ACHN (cell line): ENCODE data around the gene C1RL.

Source experiments
- DNase-seq: peaks from one replicate; pipeline ENCODE4 v3.0.0-alpha.2; 2015
- in situ Hi-C: cut with HindIII; loops from 2 replicates; pipeline ENCODE4 v1.10.0; 2017; ENCODE audit warnings: low sequenced_read_pairs, low pct_ligation_motif_present, low pct_unique_long_range_greater_than_20kb

Gene C1RL

DNA sequence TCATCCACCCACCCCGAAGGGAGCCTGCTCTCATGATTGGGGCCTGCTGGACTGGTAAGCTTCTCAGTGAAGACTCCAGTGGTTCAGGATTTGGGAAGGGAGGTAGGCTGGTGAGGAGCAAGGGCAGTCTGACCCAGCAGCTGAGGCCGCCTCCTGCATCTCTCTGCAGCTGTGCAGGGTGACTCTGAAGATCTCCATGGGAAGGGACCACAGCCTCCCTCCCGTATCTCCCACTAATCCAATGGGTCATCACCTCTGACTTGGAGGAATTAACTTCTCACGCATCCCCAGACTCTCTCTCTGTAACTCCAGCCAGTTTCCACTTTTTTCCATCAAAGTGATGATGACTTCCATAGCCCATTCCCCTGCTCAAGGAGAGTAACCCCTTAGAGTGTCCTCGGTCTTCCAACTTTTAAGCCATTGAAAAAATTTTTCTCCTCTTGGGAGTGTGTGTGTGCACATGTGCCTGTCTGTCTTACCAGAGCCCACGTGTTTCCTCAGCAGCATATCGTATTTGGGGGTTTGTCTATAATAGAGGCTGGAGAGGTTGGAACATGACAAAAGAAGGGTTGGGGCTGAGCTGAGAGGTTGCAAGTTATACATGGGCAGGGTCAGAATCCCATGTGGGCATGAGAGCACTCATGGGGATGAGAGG is 32.5 kb upstream of the C1RL start:
- in situ Hi-C loops = no loop called here
- no peak for DNase-seq

DNA sequence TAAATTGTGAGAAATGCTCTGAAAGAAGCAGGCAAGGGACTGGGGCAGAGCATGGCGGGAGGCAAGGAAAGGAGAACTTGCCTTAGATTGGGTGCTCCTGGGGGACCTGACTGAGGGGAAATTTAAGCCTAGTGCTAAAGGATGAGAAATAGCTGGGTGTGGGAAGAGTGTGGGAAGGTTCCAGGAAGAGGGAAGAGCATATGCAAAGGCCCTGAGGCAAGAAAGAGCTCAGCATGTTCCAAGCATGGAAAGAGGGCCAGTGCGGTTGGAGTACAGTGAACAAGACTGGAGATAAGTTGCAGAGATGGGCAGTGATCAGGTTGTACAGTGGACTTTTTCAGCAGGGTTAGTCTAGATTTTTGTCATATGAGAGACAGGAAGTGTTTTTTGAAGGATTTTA is 30.2 kb upstream of the C1RL start:
- no peak for DNase-seq
- in situ Hi-C loops = no loop called here

DNA sequence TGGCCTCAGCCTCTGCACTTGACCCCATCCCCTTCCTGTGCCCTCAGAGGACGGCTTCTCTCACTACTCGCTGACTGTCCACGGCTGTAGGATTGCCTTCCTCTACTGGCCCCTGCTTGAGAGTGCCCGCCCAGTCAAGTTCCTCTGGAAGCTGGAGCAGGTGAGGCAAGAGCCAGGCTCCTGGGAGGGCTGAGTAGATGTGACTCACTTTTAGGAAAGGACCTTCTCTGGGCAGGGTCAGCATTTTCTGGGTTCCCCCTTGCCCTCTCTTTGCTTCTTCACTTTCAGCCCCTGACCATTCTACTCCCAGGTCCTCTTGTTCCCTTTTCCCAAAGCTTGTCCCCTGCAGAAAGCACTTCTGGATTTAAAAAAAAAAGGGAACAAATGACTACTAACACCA is 28.9 kb upstream of the C1RL start:
- no peak for DNase-seq
- in situ Hi-C loops = no loop called here

DNA sequence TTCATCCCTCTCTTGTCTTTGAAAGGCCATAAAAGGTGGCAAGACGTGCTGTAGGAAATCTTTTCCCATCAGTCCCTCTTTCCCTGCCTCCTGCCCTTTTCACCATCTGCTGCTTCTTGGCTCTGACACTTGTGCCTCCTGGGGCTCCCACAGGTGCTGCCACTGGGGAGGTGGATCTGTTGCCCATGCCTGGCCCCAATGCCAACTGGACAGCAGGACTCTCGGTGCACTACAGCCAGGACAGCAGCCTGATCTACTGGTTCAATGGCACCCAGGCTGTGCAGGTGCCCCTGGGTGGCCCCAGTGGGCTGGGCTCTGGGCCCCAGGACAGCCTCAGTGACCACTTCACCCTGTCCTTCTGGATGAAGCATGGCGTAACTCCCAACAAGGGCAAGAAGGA is 27.7 kb upstream of the C1RL start:
- no peak for DNase-seq
- in situ Hi-C loops = no loop called here

DNA sequence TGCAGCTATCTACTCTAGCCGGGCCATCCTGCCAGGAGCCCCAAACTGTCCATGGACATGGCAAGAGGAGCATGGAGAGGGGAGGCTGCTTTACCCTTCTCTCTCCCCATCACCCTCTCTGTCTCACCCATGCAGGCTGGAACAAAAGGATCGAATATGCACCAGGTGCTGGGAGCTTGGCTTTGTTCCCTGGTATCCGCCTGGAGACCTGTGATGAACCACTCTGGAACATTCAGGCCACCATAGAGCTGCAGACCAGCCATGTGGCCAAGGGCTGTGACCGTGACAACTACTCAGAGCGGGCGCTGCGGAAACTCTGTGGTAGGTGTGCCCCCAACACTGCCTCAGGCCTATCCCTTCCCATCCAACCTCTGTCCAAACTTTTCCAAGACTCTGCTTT is 27.1 kb upstream of the C1RL start:
- in situ Hi-C loops = no loop called here
- no peak for DNase-seq

DNA sequence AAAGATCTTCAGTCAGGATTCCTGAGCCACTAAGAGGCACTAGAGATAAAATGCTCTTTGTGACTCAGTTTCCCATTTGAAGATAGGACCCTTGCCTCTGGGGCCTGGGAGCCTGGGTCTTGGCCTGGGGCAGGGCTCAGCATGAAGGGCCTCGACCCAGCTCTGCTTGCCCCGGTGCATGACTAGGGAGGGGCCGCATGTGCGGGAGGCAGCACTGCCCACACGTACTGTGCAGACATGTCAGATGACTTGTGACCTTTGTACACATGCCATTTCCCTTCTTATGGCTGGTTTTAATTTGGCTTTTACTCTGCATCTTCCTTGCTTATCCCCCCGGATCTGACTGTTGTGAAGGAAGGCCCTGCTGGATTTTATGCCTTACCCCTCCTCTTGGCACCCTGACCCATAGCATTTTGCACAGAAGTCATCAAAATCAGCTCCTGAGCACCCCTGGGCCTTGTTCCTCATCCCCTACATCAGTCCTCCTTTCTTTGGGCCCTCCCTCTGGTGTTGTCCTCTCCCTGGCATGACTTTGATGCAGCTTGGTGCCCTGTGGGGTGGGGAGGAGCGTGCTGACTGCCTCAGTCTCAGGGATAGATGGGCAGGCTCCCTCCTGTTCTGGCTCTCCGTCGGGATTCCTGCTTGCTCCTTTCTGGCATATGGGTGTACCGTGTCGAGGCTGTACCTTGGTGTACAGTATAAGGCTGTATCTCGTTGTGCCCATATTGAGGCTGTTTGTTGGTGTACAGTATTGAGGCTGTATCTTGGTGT is 25.6 kb upstream of the C1RL start:
- in situ Hi-C loops = no loop called here

DNA sequence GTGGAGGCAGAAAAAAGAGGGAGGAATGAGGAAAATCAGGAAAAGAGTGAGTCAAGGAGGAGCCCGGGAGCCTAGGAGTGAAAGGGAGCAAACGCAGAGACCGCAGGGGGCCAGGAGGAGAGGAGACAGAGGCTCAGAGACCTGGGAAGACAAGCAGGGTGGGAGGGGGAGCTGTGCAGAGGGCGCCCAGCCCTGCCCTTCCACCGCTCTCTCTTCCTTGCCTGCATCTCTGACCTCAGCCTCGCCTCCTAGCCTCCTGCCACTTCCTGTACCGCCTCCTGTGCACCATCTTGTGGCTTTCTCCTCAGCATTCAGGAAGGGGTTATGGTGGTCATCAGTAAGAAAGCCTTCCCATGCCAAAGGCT is 22.5 kb upstream of the C1RL start:
- no peak for DNase-seq
- in situ Hi-C loops = no loop called here

More for the DNA sequence above, 25.6 kb upstream of the C1RL start:
- DNase-seq = no peak

DNA sequence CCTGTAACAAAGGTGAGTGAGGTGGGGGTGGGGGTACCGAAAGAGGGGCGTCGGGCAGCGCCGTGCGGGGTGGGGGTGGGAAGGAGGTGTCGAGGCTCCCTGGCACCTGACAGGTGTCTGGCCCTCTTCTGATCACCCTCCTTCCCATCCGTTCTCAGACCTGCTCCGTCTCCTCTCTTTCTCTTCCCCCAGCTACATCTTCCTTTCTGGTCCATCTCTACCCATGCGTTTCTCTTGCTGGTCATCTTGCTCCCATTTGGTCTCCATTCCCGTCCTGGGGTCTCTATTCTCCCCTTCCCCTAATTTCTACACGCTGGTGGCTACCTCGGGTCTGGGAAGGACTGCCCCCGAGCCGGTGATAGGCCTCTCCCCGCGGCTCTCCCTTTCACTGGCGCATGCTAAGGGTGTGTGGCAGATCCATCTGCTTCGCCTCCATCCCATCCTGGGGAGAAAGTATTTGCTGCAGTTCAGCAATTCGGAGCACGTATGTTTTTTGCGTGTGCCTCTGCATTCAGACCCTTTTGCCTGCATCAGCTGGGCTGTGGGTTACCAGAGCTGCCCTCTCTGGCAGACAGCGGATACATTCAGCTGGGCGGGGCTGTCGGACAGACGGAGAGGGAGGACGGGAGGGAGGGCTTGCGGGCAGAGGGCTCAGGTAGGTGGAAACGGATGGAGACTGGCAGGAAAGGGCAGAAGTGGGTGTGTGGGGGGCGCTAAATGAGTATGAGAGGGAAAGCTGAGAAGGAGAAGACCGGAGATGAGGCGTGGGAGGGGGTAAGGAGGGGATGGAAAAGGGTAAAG is 21.9 kb upstream of the C1RL start:
- in situ Hi-C loops = no loop called here
- peak; percentile 71 for DNase-seq

DNA sequence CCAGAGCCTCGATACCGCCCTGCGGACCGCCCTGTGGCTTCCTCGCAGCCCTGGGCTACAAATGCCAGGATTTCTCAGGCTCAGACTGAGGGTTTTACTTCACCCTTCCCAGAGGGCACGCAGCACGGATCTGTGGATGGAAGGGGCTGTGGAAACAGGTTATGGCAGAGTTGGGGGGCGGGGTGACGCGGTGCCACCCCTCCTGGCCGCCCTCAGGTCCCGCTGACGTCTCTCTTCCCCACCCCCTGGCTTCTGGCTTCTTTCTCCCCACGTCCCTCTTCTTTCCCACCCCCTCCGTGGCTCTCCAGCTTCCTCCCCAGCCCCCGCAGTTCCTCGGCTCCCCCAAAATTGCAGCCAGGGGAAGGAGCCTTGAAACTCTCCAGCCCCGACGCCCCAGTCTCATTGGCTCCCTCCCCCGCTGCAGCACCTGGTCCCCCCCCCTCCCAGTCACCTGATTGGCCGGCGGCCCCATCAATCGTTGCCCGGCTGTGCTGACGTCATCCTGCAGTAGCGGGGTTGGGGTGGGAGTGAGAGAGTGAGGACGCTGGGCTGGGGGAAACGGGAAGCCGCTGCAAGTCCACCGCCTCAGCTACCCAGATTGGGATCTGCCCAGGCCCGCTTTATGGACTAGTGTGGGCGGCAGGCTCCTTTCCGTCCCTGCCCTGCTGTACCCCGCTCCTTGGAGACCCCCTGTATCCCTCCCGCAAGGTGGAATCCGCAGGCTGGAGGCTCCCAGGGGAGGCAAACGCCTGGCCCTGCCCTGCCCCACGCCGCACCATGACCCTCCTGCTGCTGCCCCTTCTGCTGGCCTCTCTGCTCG is 21.1 kb upstream of the C1RL start, which contains the start of gene CLSTN3:
TSS of gene CLSTN3 (plus strand) at position 500 of the 820 bp plus-strand sequence. CDS start at position 778, 278 bp downstream.
- in situ Hi-C loops = no loop called here
- peak; percentile 85 for DNase-seq

DNA sequence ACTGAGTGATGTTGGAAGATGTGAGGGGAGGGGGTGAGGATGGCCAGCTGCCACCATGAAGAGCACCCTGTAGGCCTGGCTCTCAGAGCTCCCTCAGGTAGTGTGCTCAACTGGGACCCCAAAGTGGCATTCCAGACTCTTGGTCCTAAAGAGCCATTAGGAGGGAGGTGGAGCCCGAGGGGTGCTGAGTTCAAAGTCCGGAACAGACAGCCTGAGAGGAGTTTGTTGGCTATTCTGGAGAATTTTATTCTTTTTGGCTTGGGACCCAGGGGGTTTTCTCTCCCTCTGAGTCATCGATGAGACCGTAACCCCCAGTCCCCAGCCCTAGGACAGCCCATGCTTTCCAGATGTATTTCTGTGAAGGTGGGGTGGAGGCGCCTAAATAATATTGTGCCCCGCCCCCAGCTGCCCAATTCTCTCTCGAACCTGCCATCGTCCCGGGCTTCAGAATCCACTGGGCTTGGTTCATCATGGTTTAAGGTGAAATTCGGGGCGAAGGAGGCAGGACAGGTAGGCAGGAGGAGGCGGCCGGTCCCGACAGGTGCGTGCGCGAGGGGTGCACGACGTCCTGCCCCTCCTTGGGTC is 20.4 kb upstream of the C1RL start:
- in situ Hi-C loops = no loop called here
- no peak for DNase-seq

DNA sequence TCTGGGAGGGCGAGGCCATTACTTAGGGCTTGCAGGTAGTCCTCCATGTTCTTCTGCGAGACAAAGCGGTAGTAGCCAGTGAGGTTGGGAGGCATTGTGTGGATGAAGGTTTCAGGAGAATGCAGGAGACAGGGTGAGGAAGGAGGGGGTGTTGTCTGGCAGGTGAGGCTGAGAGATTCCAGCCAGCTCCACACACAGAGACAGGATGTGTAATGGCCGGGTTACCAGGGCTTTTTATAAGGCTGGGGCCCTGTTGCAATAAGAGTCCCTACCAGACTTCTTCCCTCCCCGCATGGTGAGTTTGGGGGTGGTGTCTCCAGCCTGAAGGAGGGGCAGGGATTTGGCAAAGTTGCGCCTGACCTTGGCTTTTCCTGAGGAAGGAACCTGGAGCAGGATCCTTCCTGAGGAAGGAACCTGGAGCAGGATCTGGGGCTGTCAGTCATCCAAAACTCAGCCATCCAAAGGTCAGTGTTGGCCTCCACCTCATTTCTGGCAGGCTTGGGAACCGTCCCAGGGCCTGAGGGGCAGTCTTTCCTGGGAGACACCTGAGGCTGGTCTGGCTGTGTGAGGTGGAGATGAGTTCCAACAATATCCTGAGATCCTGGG is 19.8 kb upstream of the C1RL start, which contains the start of gene RBP5:
TSS of gene RBP5 (minus strand) at position 209 of the 606 bp plus-strand sequence. CDS start at position 95, 114 bp downstream.
- DNase-seq = no peak
- in situ Hi-C loops = no loop called here

DNA sequence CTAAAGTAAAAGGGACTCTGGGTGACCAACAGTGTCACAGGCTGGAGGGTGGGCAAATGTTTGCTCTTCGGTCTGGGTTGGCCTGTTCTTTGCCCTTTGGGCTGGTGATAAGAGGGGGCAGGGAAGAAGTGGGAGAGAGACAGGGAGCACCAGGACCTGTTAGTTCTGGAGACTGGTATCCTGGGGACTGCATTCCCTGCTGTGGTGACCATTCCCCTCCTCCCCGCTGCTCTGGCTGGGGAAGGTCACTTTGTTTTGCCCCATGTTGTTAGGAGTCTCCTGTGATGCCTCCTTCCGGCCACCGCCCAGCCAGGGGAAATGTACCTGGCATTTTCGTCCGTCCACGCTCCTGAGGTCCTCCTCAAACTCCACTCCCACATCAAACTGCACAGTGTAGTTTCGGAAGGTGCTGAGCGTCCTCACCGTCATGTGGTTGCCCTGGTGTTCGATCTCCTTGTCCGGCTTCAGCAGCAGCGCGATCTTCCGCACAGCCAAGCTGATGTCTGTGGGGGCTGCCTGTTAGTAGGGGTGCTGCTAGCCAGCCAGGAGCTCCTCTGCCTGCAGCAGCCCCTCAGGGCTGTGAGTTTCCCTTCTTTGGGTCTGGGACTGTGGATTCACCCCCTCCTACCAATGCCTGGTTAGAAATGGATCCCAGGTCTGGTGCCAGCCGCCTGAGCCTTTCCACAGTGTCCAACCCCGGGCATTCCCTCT is 19.1 kb upstream of the C1RL start:
- no peak for DNase-seq
- in situ Hi-C loops = no loop called here

DNA sequence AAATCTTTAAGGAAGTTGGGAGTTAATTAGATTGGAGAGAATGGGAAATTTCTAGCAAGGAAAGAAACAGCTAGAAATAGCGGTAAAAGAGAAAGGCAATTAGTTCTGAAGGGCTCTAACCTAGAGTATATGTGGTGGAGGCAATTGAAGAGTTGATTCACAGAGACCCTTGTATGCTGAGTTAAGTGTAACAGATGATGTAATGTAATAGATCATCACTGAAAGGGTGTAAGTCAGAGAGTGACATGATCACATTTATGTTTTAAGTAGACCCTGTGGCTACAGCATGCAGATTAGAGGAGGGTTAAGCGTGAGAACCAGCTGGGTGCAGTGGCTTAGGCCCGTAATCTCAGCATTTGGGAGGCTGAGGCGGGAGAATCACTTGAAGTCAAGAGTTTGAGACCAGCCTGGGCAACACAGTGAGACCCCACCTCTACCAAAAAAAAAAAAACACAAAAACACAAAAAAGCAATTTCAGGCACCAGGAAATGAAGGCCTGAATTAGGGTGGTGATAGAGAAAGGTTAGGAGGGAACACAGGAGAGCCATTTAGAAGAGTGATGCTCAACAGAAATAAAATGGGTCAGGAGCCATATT is 16.7 kb upstream of the C1RL start:
- in situ Hi-C loops = no loop called here
- no peak for DNase-seq

DNA sequence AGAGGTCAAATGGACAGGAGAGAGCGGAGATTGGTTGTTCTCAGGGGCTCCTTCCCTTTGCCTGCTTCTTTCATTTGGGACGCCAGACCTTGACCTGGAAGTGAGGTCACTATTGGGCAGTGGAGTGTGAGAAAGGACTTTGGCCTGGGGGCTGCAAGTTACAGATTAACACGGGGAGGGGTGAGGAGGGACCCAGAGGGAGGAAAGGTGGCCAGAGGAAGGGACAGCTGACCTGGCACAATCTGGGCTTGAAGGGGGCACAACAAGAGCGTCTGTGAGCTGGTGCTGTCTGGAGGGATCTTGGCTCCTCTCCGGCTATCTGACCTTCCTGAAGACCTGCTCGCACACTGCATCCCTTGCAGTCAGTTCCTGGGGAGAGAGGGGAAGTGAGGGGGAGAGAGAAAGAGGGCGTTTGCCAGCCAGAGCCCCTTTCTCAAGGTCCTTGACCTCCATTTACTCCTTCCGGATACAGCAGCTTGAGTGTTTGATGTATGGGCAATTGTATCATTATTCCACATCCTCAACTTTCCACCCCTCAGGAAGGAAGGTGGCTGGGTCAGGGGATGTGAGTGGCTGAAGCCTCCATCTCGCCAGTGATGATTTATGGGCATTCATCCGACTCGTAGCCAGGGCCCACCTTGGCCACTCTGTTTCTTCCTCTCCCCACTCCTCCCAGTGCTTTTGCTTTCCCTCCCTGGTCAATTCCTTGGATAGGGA is 14.9 kb upstream of the C1RL start:
- DNase-seq = no peak
- in situ Hi-C loops = no loop called here

DNA sequence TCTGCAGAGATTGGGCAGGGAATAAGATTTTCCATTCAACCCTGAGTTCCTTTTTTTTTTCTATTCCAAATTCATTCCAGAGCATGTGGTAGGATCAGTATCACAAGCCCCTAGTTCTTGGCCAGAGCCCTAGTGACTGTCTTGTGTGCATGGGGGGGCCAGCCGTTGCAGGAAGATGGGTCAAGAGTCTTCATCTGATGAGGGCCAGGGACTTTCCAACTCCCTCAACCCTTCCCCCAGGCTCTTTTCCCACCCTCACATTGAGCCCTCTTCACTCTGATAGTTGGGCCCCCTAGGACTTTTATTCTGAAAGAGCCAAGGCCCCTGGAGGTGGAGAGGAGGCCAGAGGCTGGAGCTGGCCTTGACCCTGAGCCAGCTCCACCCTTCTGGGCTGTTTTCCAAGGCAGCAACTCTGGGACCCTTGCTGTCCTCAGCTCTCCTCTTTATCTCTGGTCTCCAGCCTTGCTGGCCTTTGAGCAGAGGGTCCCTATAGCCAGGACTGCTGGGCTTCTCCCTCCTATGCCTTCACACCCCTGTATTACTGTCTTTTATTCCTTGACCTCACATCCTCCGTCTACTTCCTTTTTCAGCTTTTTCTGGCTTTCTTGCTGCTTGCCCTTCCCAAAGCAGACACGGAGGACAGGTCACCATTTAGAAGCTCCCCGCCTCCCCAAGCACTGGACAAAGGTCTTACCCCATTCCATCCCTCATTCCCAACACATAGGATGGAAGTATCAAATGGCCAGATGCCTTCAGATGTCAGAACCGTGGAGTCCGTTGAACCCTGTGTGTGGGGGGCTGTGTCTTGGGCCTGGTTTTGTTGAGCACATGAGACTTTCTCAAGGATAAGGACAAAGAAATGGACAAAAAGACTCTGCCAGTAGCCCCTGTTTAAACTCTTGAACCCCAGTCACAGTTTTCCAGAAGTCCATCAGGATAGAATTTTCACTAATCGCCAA is 14.1 kb upstream of the C1RL start:
- in situ Hi-C loops = no loop called here
- DNase-seq = no peak
